GM03348 (cell line): Measurements from ENCODE around the gene CBLB.

Experiments used
- DNase-seq: peaks from one replicate; pipeline ENCODE4 v3.0.0; 2012; ENCODE audit warnings: low spot score

Gene CBLB

DNA sequence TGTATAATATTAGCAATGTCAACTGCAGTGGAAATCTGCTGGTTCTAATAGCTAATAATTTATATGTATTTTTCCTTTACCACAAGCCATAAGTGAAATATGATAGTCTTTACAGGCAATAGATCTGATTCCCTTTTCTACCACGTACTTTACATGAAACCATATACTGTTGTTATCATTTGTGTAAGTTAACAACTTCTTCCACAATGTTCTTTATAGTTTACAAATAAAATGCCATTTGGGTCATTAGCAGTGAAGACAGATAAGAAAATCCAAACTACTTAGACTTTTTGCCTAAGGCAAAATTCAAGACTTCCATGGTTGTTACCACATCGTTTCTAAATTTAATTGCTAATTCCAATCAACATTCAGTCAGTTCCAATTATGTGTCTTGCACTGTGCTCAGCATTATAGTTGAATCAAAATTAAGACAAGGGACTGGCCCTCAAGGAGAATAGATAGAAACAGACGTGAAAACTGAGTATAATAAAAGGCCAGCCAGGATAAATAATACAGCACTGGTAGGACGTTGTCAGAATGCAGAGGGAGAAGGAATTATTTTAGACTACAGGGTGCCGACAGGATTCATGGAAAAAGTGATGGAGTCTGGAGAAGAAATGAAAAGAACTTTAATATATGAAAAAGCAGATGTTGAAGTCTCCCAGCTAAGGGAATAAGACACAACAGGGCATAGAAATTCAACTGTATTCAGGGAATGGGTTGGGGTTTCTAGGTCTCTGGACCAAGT, 252.3 kb downstream of the CBLB start:
- no peak for DNase-seq

DNA sequence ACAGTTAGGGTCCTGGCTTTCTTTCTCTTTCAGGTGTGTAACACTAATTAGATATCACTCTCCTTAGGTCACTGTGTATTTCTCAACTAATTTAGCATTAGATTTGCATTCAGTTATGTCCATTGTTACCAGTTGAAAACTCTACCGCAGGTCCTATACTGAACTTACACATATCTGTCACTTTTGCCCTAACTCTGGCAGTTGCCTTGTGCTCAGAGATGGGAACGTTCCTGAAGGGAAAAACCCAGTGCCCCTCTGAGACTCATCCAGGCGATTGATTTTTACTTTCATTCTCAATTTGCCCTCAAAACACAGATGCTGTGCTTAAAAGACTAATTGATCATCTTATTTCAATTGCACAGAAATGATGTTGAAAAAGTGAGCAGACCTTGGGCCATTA, 253.0 kb downstream of the CBLB start:
- DNase-seq, result no peak

DNA sequence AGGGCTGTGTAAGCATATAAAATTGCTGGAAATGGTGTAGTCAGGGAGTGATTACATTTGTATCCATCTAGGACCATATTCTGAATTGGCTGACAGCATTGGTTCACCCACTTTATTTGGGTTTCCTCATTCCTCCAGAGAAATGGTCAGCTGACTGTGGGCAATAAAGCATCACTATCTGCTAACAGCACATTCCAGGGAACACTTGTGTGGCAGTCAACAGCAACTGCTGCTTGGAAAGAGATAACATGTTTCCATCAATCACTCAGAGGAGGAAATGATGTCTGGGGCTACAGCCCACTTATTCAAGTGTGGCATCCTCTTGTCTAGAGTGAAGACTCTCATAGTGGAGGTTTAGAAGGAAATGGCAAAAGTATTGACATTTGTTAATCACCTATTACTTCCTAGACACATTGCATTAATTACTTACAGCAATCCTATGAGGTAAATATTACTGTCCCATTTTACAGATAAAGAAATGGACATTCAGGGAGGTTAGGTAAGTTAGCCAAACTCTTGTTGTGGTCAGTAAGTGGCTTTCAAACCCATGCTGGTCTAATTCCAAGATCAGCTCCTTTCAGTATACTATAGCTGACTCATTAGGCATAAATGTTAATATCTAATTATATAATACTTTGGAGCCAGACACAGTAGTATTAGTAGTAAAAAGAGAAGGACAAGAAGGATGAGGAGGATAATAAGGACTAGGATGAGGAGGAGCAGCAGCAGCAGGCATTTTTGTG, 254.4 kb downstream of the CBLB start:
- DNase-seq, result peak; percentile 21

DNA sequence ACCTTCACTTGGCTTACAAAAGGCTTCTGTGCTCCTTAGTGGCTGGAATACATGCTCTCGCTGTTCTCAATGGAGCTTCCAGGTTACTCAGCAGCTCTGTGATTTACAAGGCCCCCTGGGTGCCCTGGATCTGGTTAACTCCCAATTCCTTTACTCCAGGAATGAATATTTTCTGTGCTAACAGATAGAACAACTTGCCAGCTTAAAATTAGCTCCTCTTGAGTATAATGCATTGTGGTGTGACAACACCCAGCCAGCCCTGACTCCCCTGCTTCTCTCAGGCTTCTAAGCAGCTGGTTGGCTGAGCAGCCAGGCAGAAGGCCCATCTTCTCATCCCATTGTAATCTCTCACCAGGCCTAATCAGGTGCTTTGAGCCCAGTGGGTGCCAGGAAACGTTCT, 255.7 kb downstream of the CBLB start:
- peak; percentile 12 for DNase-seq

DNA sequence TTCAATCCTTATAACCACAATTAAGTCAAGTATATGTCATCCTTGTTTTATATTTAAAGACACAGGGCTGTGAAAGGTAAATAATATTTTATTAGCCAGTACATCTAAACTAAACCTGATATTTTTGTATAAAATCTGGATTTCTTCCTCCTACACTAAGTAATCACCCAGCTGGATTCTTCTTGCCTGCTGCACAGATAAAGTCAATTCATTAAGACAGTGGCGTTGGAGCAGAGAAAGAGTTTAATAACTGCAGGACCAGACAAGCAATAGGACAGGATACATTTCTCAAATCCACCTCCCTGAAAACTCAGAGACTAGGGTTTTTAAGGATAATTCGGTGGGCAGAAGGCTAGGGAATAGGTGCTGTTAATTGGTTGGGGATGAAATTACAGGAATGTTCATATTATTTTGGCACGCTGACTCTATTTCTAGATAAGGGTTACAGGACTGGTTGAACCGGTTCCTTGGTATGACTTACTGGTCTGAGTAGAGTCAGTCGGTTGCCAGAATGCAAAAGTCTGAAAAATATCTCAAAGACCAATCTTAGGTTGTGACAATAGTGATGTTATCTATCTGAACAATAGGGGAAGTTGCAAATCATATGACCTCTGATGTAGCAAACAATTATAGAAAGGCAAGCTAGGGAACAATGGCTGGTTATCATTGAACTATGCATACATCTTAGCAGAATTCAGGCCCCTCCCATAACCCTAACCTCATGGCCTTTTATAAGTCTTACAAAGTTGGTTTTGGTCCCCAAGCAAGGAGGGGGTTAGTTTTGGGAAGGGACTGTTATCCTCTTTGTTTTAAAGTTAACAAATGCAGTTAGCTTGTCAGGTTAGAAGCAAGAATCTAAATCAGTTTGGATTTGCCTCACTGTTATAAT, 257.3 kb downstream of the CBLB start:
- no peak for DNase-seq

DNA sequence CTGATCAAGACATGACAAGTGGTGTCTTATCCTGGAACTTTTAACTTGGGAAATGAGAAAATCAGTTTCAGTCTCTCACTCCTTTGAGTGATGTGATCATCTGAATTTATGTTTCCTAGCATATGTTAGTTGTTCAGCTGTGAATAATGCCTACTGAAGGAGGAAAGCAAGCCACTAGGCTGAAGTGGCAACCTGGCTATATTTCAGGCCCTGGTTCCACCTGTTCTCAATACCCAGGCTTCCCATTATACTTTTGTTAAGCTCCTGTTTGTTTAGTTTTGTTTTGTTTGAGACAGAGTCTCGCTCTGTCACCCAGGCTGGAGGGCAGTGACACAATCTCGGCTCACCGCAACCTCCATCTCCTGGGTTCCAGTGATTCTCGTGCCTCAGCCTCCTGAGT, 258.3 kb downstream of the CBLB start:
- DNase-seq, result no peak

DNA sequence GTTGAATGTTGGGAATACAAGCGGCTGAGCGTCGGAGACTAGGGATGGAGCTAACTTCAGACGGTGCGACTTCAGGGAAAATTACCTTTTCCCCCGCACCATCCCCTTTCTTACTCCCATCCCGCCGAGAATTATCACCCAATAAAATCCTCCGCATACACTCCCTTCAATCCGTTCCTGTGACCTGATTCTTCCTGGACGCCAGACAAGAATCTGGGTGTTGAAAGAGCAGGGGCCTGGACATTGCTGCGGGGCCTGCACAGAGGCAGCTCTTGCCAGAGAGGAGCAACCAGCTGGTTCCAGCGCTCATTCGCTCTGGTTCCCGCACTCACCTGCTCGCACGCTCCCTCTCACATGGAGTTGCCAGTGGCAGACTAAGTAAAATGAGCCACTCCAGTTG, 260.2 kb downstream of the CBLB start:
- no peak for DNase-seq

DNA sequence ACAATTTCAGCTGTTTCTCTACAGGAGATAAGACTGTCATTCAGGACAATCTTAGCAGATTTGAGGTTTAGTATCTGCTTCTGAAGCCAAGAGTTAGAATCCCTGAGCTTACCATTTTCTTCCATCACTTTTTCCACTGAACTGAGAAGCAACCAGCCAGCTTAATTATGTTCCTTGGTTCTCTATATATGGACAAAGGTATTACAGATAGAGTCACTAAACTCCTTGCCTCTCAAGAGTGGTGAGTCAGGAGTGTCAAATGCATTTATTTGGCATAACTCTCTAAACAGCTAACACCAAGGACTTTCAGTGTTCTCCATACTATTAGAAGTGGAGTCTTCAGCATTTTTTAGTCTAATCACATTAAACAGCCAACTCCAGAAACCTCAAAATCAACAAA, 262.8 kb downstream of the CBLB start:
- peak; percentile 9 for DNase-seq
